Body of pancreas (tissue), 4 donors: ENCODE data around the gene DLX4. TPM values are rescaled to one million over a fixed set of nuclear protein-coding genes. Genes with fewer than 3 reads are reported as not detected.

Source experiments
- ATAC-seq: fragments of 150-250 bp; one replicate; pipeline ENCODE4 v1.9.1; 2016
- DNase-seq, 4 donors: peaks; one replicate each; pipeline ENCODE4 v3.0.0-alpha.2; 2019
- H3K27ac ChIP-seq, 4 donors: fragments of 200-600 bp; sonication (generic); 1 replicate in 3 of 4; 2 replicates in 1 of 4; pipeline versions ENCODE4 v1.5.1 to v1.6.1; 2016 to 2019; ENCODE audit warnings: mild to moderate bottlenecking in 1 of 4, mixed read lengths in 1 of 4, moderate library complexity in 1 of 4
- H3K27me3 ChIP-seq, 2 donors: fragments of 200-600 bp; sonication (generic); one replicate each; pipeline ENCODE4 v1.6.0; 2016; ENCODE audit warnings: mild to moderate bottlenecking in 1 of 2
- H3K36me3 ChIP-seq, 2 donors: fragments of 200-600 bp; sonication (generic); replicated peaks in 1 of 2; 2 replicates each; pipeline ENCODE4 v1.5.1; 2016; ENCODE audit warnings: low read depth in 2 of 2; ENCODE audit not compliant: insufficient read depth in 1 of 2
- H3K4me1 ChIP-seq: fragments of 200-600 bp; sonication (generic); one replicate; pipeline ENCODE4 v1.6.0; 2016
- H3K4me3 ChIP-seq, 2 donors: fragments of 200-600 bp; sonication (generic); 1 replicate in 1 of 2; 2 replicates in 1 of 2; pipeline ENCODE4 v1.5.1; 2016 to 2019
- H3K9me3 ChIP-seq, 3 donors: fragments of 200-600 bp; sonication (generic); 1 replicate in 2 of 3; 2 replicates in 1 of 3; pipeline ENCODE4 v1.5.1; 2016
- POLR2A ChIP-seq, 3 donors: fragments of 450-650 bp; IDR thresholded peaks; one replicate each; pipeline ENCODE4 v1.6.1; 2016; ENCODE audit warnings: antibody characterized with exemption in 3 of 3, mild to moderate bottlenecking in 2 of 3
- WGBS, 2 donors: methylation state at CpG; one replicate each; pipeline ENCODE4 v1.1.5; 2017; 5-methylcytosine and 5-hydroxymethylcytosine counted together
- intact Hi-C: fragments of 100-400 bp; cut with DNase I; formaldehyde crosslinking; loops from one replicate; pipeline ENCODE4 v1.15.1; 2023
- small RNA-seq: library from RNA; depleted of rRNA; stranded (forward); fragments of <200 nt; gene quantifications from one replicate; pipeline ENCODE3, GENCODE V24; 2016
- total RNA-seq, 2 donors: library from RNA; depleted of rRNA; stranded (reverse); fragments of >200 nt; gene quantifications; one replicate each; pipeline ENCODE4 v1.1.0, GENCODE V29; 2016
- TF ChIP-seq, protein P1 (sequence below), 7 experiments: fragments of 450-650 bp in 4 of 7; fragments of 200-600 bp in 3 of 7; sonication (generic) in 3 of 7; IDR thresholded peaks; one replicate each; pipeline ENCODE4 v1.5.1; 2016 to 2019; ENCODE audit warnings: antibody characterized with exemption in 7 of 7

The DLX4 gene
- total RNA-seq, 2 donors from 2014 or later, result not detected

DNA sequence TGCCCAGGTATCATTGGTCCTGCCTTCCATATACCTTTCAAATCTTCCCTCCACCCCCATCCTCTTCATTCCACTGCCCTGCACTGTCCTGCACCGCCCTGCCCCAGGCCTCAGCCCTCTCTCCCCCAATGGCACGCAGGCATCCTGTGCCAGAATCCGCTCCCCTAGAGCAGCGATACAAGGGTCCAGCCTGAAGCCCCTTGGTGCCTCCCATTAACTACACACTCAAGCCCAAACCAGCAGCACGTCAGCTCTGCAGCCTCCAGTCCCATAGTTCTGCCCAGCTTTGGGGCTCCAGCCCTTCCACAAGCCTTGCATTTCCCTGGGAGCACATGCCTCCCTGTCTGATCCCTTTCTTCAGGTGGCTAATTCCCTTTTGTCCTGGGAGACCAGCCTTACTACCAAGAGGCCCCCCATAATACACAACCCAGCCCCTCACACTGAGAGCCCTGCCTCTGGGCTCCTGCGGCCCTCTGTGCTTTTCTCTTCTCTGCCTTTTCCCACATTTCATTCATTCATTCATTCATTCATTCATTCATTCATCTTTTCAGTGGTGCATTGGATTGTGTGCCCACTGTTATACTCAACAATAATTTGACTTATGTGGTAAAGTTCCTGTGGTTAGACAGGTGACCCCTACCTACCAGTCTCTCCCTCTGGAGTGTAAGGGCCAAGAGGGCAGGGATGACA, 52.8 kb downstream of the DLX4 start:
- ATAC-seq (no peak), DNase-seq (no peak)
- Histone ChIP-seq H3K4me1 (no peaks in the 10 kb centered on the region), H3K27me3 (no peaks in the 10 kb centered on the region), H3K27ac (no peak overlapping the region), H3K36me3 (no peaks in the 10 kb centered on the region), H3K9me3 (no peaks in the 10 kb centered on the region), H3K4me3 (no peak overlapping the region)
- intact Hi-C loops, result no loop called here
- TF ChIP-seq POLR2A (IDR thresholded peaks at IDR 0.05), result no peak
- TF ChIP-seq, protein P1, sequence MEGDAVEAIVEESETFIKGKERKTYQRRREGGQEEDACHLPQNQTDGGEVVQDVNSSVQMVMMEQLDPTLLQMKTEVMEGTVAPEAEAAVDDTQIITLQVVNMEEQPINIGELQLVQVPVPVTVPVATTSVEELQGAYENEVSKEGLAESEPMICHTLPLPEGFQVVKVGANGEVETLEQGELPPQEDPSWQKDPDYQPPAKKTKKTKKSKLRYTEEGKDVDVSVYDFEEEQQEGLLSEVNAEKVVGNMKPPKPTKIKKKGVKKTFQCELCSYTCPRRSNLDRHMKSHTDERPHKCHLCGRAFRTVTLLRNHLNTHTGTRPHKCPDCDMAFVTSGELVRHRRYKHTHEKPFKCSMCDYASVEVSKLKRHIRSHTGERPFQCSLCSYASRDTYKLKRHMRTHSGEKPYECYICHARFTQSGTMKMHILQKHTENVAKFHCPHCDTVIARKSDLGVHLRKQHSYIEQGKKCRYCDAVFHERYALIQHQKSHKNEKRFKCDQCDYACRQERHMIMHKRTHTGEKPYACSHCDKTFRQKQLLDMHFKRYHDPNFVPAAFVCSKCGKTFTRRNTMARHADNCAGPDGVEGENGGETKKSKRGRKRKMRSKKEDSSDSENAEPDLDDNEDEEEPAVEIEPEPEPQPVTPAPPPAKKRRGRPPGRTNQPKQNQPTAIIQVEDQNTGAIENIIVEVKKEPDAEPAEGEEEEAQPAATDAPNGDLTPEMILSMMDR (IDR thresholded peaks at IDR 0.05), result no peak
- WGBS, 2 donors, result 84 to 85% methylated on average over 6 of the region's 6 CpGs

DNA sequence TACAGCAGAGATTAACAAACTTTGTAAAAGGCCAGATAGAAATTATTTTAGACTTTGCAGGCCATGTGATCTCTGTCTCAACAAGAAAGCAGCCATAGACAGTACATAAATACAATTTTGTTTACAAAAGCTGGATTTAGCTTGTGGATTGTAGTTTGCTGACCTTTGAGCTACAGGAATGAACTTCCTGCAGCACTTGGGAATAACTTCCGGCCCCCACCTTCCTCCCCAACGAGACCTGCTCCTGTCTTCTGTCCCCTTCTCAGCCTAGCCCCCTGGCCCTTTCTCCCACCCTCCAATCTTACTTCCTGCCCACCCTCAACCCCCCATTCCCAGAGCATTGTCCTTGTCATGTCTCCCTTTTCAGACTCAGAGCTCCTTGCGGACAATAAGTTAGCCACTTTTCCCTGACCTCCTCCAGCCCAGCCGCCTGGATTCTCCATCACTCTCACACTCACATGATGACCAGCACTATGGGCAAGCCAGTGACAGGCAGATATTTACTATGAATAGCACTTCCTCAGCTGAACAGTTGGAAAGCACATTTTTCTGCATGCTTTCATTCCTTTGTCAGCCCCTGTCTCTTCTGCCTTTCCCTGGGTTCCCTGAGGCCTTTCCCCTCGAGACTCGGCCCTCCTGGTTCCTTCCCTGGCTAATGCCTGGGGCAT, 53.6 kb downstream of the DLX4 start:
- TF ChIP-seq, protein P1 (IDR thresholded peaks at IDR 0.05), result no peak
- TF ChIP-seq POLR2A (IDR thresholded peaks at IDR 0.05), result no peak
- H3K27me3 ChIP-seq, result no peaks in the 10 kb centered on the region
- DNase-seq, result no peak
- no peak for ATAC-seq
- H3K9me3 ChIP-seq, result no peaks in the 10 kb centered on the region
- H3K27ac ChIP-seq, result no peak overlapping the region
- peaks cover 7% of the 10 kb centered on the region for H3K4me1 ChIP-seq
- no peak overlapping the region for H3K4me3 ChIP-seq
- no peaks in the 10 kb centered on the region for H3K36me3 ChIP-seq
- WGBS, 2 donors, result 62% methylated on average over 6 of the region's 6 CpGs
- intact Hi-C loops, result no loop called here

DNA sequence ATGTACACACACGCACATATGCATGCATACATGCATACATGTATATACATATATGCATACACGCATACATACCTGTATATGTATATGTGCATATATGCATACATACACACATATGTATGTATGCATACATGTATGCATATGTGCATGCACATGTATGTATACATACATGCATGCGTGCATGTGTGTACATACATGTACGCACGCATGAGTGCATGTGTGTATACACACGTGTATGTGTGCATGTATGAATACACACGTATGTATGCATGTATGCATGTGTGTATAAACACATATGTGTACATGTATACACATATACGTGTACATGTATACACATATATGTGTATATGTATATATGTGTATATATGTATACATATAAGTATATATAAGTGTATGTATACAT, 54.5 kb downstream of the DLX4 start:
- DNase-seq (no peak), ATAC-seq (no peak)
- no peak for TF ChIP-seq POLR2A (IDR thresholded peaks at IDR 0.05)
- TF ChIP-seq, protein P1 (IDR thresholded peaks at IDR 0.05), result no peak
- H3K9me3 ChIP-seq, result no peaks in the 10 kb centered on the region
- H3K4me1 ChIP-seq, result peaks cover 14% of the 10 kb centered on the region
- no peak overlapping the region for H3K4me3 ChIP-seq
- H3K27ac ChIP-seq, result no peak overlapping the region
- H3K36me3 ChIP-seq, result no peaks in the 10 kb centered on the region
- WGBS, 2 donors, result 49 to 55% methylated on average over 8 of the region's 8 CpGs
- H3K27me3 ChIP-seq, result no peaks in the 10 kb centered on the region
- intact Hi-C loops, result no loop called here

Small RNAs within 50 kb of the gene (small RNA-seq; reads per million reads assigned to genes)
- not detected for gene RNU6-1313P

Other genes starting within 250 kb of the DLX4 start
- gene FAM117A, start 205.1 kb upstream of the DLX4 start, total RNA-seq, result 10 to 100 TPM in 1 of 2 donors, 1 to 10 TPM in 1; 4.3 to 11.7 TPM
- 10 to 100 TPM in 1 of 2 donors, 1 to 10 TPM in 1; 7.3 to 16.5 TPM for gene KAT7, start 180.5 kb upstream of the DLX4 start, total RNA-seq
- not detected for gene TAC4, start 121.1 kb upstream of the DLX4 start, total RNA-seq
- gene DLX3, start 26.0 kb downstream of the DLX4 start, total RNA-seq, result not detected
- gene ITGA3, start 86.9 kb downstream of the DLX4 start, total RNA-seq, result 10 to 100 TPM; 31.0 to 36.3 TPM
- 100 to 1,000 TPM in 1 of 2 donors, 10 to 100 TPM in 1; 27.0 to 119 TPM for gene PDK2, start 126.2 kb downstream of the DLX4 start, total RNA-seq
- not detected for gene SAMD14, start 161.0 kb downstream of the DLX4 start, total RNA-seq
- gene PPP1R9B, start 181.5 kb downstream of the DLX4 start, total RNA-seq, result 10 to 100 TPM; 20.0 to 31.0 TPM
- gene SGCA, start 196.8 kb downstream of the DLX4 start, total RNA-seq, result 1 to 10 TPM in 1 of 2 donors, not detected in 1; 1.3 TPM
- 10 to 100 TPM; 11.2 to 62.3 TPM for gene COL1A1, start 232.4 kb downstream of the DLX4 start, total RNA-seq